Stimulated activated memory B cell treated with anti-CD40 and anti-IgM and Interleukin-4, amounts not matched to agents 10 μg/mL and 1 μg/mL and 100 μg/mL, for 72 hours (primary cell): ENCODE data around the gene ANKRD23.
"Not testable (repeated sequence)": the region's sequence is repeated elsewhere in the genome, so short reads cannot be mapped to it uniquely, and the experiment has no call there.

Source experiments
- ATAC-seq: fragments of 150-1000 bp; cut with Tn5 transposase; 2 replicates; pipeline ENCODE4 v1.10.0; 2021
- H3K27ac Mint-ChIP-seq: one replicate; pipeline ENCODE4 v1.8.0; 2022; ENCODE audit warnings: mild to moderate bottlenecking, mixed read lengths
- H3K27me3 Mint-ChIP-seq: one replicate; pipeline ENCODE4 v1.8.0; 2022; ENCODE audit warnings: mixed read lengths
- H3K36me3 Mint-ChIP-seq: one replicate; pipeline ENCODE4 v1.8.0; 2022; ENCODE audit warnings: mixed read lengths
- H3K4me1 Mint-ChIP-seq: one replicate; pipeline ENCODE4 v1.8.0; 2022; ENCODE audit warnings: mixed read lengths
- H3K4me3 Mint-ChIP-seq: one replicate; pipeline ENCODE4 v1.8.0; 2022; ENCODE audit warnings: mild to moderate bottlenecking, moderate library complexity, mixed read lengths
- H3K9me3 Mint-ChIP-seq: one replicate; pipeline ENCODE4 v1.8.0; 2022; ENCODE audit warnings: mixed read lengths

Gene ANKRD23

GRCh38 chr2:96798733-96799622 lies 44.8 kb downstream of the ANKRD23 start:
- ATAC-seq, result no peak
- peak overlapping the region; percentile 55 for H3K27ac Mint-ChIP-seq
- no peaks in the 10 kb centered on the region for H3K9me3 Mint-ChIP-seq
- H3K36me3 Mint-ChIP-seq, result peaks cover 13% of the 10 kb centered on the region
- H3K27me3 Mint-ChIP-seq, result no peaks in the 10 kb centered on the region
- H3K4me3 Mint-ChIP-seq, result no peak overlapping the region
- H3K4me1 Mint-ChIP-seq, result peaks cover 6% of the 10 kb centered on the region

GRCh38 chr2:96797066-96797625 lies 46.7 kb downstream of the ANKRD23 start:
- no peak for ATAC-seq

GRCh38 chr2:96796497-96796896 lies 47.3 kb downstream of the ANKRD23 start:
- not testable (repeated sequence) for H3K27me3 Mint-ChIP-seq, H3K9me3 Mint-ChIP-seq, H3K27ac Mint-ChIP-seq, H3K4me3 Mint-ChIP-seq, ATAC-seq
- H3K4me1 Mint-ChIP-seq, result peaks cover 19% of the 10 kb centered on the region
- H3K36me3 Mint-ChIP-seq, result peaks cover 13% of the 10 kb centered on the region

More at GRCh38 chr2:96797066-96797625, 46.7 kb downstream of the ANKRD23 start:
- H3K27ac Mint-ChIP-seq, result no peak overlapping the region
- H3K9me3 Mint-ChIP-seq, result no peaks in the 10 kb centered on the region
- H3K27me3 Mint-ChIP-seq, result no peaks in the 10 kb centered on the region
- H3K36me3 Mint-ChIP-seq, result peaks cover 13% of the 10 kb centered on the region
- H3K4me1 Mint-ChIP-seq, result peaks cover 19% of the 10 kb centered on the region
- H3K4me3 Mint-ChIP-seq, result no peak overlapping the region

GRCh38 chr2:96795076-96795475 lies 48.7 kb downstream of the ANKRD23 start:
- no peak overlapping the region for H3K4me3 Mint-ChIP-seq
- H3K9me3 Mint-ChIP-seq, result no peaks in the 10 kb centered on the region
- no peak for ATAC-seq
- H3K27me3 Mint-ChIP-seq, result no peaks in the 10 kb centered on the region
- H3K36me3 Mint-ChIP-seq, result peaks cover 13% of the 10 kb centered on the region
- H3K27ac Mint-ChIP-seq, result no peak overlapping the region
- H3K4me1 Mint-ChIP-seq, result peaks cover 19% of the 10 kb centered on the region

- Mint-ChIP-seq H3K4me3 (no peak overlapping the region), H3K36me3 (no peaks in the 10 kb centered on the region), H3K4me1 (peaks cover 27% of the 10 kb centered on the region), H3K9me3 (no peaks in the 10 kb centered on the region), H3K27me3 (no peaks in the 10 kb centered on the region), H3K27ac (peak overlapping the region; percentile 36)
- ATAC-seq, result no peak
These were observed 50.8 kb downstream of the ANKRD23 start for GRCh38 chr2:96792772-96793749.

GRCh38 chr2:96789245-96789617 lies 54.6 kb downstream of the ANKRD23 start:
- Mint-ChIP-seq H3K4me1 (peaks cover 24% of the 10 kb centered on the region), H3K36me3 (no peaks in the 10 kb centered on the region), H3K4me3 (no peak overlapping the region), H3K9me3 (no peaks in the 10 kb centered on the region), H3K27ac (peak overlapping the region; percentile 34), H3K27me3 (no peaks in the 10 kb centered on the region)
- ATAC-seq, result no peak

GRCh38 chr2:96788442-96789244 lies 55.2 kb downstream of the ANKRD23 start:
- peak overlapping the region; percentile 34 for H3K27ac Mint-ChIP-seq
- H3K27me3 Mint-ChIP-seq, result no peaks in the 10 kb centered on the region
- H3K4me3 Mint-ChIP-seq, result no peak overlapping the region
- ATAC-seq, result no peak
- no peaks in the 10 kb centered on the region for H3K9me3 Mint-ChIP-seq
- no peaks in the 10 kb centered on the region for H3K36me3 Mint-ChIP-seq
- peaks cover 18% of the 10 kb centered on the region for H3K4me1 Mint-ChIP-seq
